Measurements from ENCODE around the gene LGALSL.

LGALSL gene

GRCh38 chr2:64453770-64454385, at the start of gene LGALSL:
Gene LGALSL (plus strand): TSS chr2:64454162. CDS start chr2:64454546, 384 bp downstream.
- H3K27ac ChIP-seq: peak within 1 kb of the TSS; percentile 90

GRCh38 chr2:64404743-64405142, 49.2 kb upstream of the LGALSL start:
- H3K27ac ChIP-seq: peak overlapping the region; percentile 75
- TF ChIP-seq, protein P1, sequence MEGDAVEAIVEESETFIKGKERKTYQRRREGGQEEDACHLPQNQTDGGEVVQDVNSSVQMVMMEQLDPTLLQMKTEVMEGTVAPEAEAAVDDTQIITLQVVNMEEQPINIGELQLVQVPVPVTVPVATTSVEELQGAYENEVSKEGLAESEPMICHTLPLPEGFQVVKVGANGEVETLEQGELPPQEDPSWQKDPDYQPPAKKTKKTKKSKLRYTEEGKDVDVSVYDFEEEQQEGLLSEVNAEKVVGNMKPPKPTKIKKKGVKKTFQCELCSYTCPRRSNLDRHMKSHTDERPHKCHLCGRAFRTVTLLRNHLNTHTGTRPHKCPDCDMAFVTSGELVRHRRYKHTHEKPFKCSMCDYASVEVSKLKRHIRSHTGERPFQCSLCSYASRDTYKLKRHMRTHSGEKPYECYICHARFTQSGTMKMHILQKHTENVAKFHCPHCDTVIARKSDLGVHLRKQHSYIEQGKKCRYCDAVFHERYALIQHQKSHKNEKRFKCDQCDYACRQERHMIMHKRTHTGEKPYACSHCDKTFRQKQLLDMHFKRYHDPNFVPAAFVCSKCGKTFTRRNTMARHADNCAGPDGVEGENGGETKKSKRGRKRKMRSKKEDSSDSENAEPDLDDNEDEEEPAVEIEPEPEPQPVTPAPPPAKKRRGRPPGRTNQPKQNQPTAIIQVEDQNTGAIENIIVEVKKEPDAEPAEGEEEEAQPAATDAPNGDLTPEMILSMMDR (conservative IDR thresholded peaks at IDR 0.05): no peak
- TF ChIP-seq ZFX (IDR thresholded peaks at IDR 0.05): no peak

More at GRCh38 chr2:64453770-64454385, at the start of gene LGALSL:
- TF ChIP-seq, protein P1 (conservative IDR thresholded peaks at IDR 0.05): no peak
- no peak; the same call in 1 of the 2 replicates for TF ChIP-seq ZFX (IDR thresholded peaks at IDR 0.05)

DNA sequence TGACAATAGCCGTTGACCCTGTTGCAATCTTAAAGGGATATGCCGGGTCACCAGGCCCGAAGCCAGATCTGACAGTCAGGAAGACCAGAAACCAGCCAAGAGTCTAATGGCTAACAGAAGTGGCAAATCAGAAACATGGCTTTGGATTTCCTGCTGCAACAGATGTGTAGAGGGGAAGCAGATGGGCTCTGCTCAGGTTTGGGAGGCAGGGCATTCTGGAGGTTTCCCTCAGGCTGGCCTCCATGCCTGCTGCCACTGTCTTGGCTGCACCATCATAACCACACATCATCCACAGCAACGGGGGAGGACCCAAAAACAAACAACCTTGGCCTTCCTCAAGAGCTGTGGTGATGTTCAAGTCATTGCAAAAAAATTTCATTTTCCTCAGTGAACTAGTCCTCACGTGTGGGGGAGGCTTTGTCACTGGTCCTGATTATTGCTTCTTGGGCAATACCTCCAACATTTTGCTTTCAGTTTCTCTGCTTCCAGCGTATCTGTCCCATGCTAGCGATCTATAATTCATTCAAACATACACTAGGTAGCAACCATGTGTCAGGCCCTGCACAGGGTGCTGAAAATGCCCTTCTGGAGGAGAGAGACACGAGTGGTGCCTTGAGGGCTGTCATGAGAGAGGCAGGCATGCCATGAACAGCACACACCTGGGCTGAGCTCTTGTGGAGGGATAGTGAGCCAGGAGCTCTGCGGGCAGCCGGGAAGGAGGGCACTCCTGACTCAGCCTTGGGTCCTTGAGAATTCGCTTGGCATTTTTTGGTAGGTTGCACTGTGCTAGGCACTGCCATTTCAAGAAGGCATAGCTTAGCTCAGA, 48.2 kb upstream of the LGALSL start:
- H3K27ac ChIP-seq: peak overlapping the region; percentile 75
- TF ChIP-seq, protein P1 (conservative IDR thresholded peaks at IDR 0.05): no peak
- no peak for TF ChIP-seq ZFX (IDR thresholded peaks at IDR 0.05)

DNA sequence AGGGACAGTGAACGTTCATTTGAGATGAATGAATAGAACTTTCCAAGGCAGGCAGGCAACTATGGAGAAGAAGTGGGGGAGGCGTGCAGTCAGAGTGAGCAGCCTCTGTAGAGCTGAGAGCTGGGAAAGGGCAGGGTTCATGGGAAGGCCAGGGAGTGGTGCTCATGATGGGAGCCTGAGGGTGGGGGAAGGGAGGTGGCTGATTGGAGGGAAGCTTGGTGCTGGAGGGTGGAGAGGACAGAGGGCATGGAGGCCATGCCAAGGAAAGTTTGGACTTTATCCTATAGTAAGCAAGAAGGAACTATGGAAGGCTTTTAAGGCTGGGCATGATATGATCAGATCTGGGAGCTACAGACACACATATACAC, 47.6 kb upstream of the LGALSL start:
- no peak for TF ChIP-seq ZFX (IDR thresholded peaks at IDR 0.05)
- TF ChIP-seq, protein P1 (conservative IDR thresholded peaks at IDR 0.05): no peak
- H3K27ac ChIP-seq: peak overlapping the region; percentile 75

- H3K27ac ChIP-seq: no peak overlapping the region
- TF ChIP-seq, protein P1 (conservative IDR thresholded peaks at IDR 0.05): no peak
- TF ChIP-seq ZFX (IDR thresholded peaks at IDR 0.05): no peak
These were observed 45.9 kb upstream of the LGALSL start for GRCh38 chr2:64408031-64408430.

- TF ChIP-seq, protein P1 (conservative IDR thresholded peaks at IDR 0.05): no peak
- TF ChIP-seq ZFX (IDR thresholded peaks at IDR 0.05): no peak
These were observed 43.3 kb upstream of the LGALSL start for GRCh38 chr2:64410671-64411070.

DNA sequence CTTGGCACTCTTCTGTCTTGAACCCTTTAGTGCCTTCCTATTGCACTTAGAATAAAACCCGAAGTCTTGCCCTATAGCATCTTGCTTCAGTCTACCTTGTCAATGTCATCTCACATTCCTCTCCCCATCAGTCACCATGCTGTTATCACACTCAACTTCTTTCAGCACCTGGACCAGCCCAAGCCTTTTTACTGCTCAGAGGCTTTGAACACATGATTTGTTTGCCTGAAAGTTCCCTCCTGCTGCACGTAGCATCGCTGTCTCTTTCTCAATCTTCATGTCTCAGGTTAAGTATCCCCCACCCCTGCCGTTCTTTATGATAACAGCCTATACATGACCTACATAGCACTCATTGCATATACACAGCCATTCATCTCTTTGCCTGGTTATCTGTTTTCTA, 41.3 kb upstream of the LGALSL start:
- no peak for TF ChIP-seq ZFX (IDR thresholded peaks at IDR 0.05)
- TF ChIP-seq, protein P1 (conservative IDR thresholded peaks at IDR 0.05): no peak
- no peak overlapping the region for H3K27ac ChIP-seq

More at GRCh38 chr2:64410671-64411070, 43.3 kb upstream of the LGALSL start:
- H3K27ac ChIP-seq: no peak overlapping the region

Data from C4-2B (cell line).